Astrocyte of the spinal cord (primary cell): ENCODE results near the gene BCDIN3D.

Experiments used
- DNase-seq: peaks from one replicate; pipeline ENCODE4 v3.0.0; 2011; ENCODE audit warnings: low read depth, low spot score
- H3K4me3 ChIP-seq: 2 replicates; pipeline ENCODE4 v1.5.1; 2011; ENCODE audit warnings: low read depth, mild to moderate bottlenecking, low read length, moderate library complexity
- in situ Hi-C: cut with HindIII; loops from 2 replicates; pipeline ENCODE4 v1.10.0; 2017; ENCODE audit warnings: low sequenced_read_pairs
- TF ChIP-seq, protein P1 (sequence below): IDR thresholded peaks from 2 replicates; pipeline ENCODE4 v1.5.1; 2012; ENCODE audit warnings: low read depth, mild to moderate bottlenecking, low read length, inconsistent platforms

BCDIN3D gene

DNA sequence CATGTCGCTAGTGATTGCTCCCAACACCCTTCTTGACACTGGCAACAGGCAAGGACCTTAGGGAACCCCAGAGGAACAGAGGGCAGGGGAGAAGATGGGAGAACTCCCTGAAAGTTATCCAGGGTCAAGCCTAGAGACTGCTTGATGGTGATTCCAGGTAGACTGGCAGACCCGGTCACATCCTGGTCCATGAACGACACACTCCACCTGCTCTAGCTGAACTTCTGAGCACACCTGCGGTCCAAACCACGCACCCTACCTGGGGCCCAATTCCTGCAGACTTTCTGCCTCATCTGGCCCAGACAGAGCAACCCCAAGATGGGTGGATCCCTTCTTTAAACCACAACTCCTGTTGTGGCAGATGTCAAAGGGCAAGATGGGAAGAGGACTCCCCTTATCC lies 48.9 kb downstream of the BCDIN3D start:
- no peak for DNase-seq
- H3K4me3 ChIP-seq = no peak overlapping the region
- in situ Hi-C loops = no loop called here

DNA sequence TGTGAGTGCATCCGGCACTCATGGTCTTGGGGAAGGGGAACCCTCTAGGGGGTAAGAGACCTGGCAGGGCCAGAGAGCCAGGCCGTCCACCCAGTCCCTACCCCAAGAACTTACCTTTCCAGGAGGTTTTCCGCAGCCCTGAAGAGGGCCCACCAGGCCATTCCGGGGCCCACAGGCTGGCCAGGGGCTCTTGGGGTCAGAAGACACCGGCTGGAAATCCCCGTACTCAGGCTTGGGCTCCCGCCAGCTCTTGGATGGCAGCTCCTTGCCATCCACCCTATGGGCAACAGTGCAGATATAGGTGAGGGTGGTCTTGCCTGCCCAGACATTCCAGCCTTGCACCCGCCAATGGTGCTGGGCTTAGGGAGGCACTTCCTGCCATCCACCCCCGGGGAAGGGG lies 49.3 kb downstream of the BCDIN3D start:
- TF ChIP-seq, protein P1, sequence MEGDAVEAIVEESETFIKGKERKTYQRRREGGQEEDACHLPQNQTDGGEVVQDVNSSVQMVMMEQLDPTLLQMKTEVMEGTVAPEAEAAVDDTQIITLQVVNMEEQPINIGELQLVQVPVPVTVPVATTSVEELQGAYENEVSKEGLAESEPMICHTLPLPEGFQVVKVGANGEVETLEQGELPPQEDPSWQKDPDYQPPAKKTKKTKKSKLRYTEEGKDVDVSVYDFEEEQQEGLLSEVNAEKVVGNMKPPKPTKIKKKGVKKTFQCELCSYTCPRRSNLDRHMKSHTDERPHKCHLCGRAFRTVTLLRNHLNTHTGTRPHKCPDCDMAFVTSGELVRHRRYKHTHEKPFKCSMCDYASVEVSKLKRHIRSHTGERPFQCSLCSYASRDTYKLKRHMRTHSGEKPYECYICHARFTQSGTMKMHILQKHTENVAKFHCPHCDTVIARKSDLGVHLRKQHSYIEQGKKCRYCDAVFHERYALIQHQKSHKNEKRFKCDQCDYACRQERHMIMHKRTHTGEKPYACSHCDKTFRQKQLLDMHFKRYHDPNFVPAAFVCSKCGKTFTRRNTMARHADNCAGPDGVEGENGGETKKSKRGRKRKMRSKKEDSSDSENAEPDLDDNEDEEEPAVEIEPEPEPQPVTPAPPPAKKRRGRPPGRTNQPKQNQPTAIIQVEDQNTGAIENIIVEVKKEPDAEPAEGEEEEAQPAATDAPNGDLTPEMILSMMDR = no peak
- no peak overlapping the region for H3K4me3 ChIP-seq
- no peak for DNase-seq
- in situ Hi-C loops = no loop called here

More for the DNA sequence above, 48.9 kb downstream of the BCDIN3D start:
- TF ChIP-seq, protein P1 = no peak

GRCh38 chr12:49792976-49793580 lies 49.8 kb downstream of the BCDIN3D start:
- TF ChIP-seq, protein P1 = no peak
- in situ Hi-C loops = no loop called here
- DNase-seq = no peak
- H3K4me3 ChIP-seq = no peak overlapping the region

DNA sequence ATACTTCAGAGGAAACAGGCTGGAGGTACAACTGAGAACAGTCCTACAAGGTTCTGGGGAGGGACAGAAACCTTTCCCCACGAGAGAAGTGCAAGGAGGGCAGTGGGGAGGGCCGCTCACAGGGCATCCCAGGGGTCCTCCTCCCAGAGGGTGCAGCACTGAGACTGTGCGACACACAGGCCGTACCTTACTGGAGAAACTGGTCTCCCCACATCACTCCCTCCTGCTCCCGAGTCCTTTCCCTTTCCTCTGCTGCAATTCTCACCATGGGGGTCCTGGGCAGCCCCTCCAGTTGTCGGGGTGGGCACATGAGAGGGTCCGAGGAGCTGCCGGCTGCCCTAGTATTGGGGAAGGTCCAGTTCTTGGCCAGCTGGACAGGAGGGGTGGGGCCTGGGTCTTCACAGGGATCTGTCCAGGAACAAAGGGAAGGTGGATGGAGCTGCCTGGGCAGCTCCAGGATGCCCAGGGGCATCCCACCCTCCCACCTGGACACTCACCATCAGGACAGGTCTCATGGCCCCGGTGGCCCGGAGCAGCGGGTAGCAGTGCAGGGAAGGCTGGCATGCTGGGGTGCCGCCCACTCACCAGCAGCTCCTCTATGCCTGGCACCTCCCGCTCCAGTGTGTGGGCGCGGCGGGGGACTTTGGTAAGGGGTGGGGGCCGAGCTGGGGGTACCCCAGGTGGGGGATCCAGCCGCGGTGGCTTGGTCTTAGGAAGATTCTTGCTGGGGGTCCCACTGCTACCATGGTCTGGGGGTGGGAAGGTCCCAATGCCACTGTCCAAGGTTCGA lies 50.5 kb downstream of the BCDIN3D start:
- no peak overlapping the region for H3K4me3 ChIP-seq
- DNase-seq = no peak
- in situ Hi-C loops = no loop called here
- TF ChIP-seq, protein P1 = no peak

- H3K4me3 ChIP-seq = no peak overlapping the region
- in situ Hi-C loops = no loop called here
- TF ChIP-seq, protein P1 = no peak
- no peak for DNase-seq
These were observed 51.2 kb downstream of the BCDIN3D start for GRCh38 chr12:49791700-49792099.

DNA sequence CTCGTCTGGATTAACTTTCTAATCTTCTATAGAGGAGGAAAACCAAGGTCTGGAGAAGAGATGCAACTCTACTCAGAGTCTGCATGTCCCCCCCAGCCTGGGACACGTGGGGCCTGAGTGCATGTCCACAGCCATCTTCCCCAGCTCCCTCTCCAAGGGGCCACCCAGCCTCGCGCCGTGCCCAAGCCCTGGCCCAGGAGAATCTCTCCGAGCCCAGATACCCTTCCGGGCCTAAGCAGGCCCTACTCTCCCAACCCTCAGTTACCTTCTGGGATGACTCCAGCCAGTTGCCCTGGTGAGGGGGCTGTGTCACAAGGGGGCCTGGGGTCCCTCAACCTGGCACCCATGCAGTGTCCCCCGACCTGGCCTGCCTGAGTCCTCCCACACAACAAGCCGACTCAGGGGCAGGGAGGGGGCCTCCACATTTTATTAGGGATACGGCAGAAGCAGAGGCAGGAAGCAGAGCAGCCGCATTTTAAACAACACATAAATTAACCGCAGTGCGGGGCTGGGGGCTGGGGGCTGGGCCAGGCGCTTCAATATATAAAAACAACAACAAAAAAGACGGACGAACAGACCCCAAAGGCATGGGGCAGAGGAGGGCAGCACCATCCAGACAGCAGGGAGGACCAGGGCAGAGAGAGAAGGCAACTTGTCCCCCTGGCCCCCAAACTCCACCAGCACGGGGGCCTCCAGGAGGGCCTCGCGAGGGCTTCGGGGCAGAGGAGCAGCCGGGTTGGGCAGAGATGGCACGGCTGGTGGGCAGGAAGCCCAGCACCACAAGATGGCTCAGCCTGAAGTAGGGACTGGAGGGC lies 52.0 kb downstream of the BCDIN3D start:
- H3K4me3 ChIP-seq = no peak overlapping the region
- TF ChIP-seq, protein P1 = no peak
- in situ Hi-C loops = no loop called here
- DNase-seq = no peak
